HG02970 (cell line): ENCODE data around the gene NPTX2.

Experiments used
- ATAC-seq: cut with Tn5 transposase; IDR thresholded peaks from one replicate; pipeline ENCODE4 v1.9.1; 2021; ENCODE audit warnings: mild to moderate bottlenecking, moderate library complexity, moderate number of reproducible peaks; ENCODE audit not compliant: unreplicated experiment, low FRiP score

NPTX2 gene

GRCh38 chr7:98651760-98652159 is 34.7 kb downstream of the NPTX2 start:
- ATAC-seq, result no peak

GRCh38 chr7:98653601-98654310 is 36.7 kb downstream of the NPTX2 start:
- no peak for ATAC-seq

- ATAC-seq, result no peak
Measured at GRCh38 chr7:98654524-98655272, 37.6 kb downstream of the NPTX2 start.

GRCh38 chr7:98655611-98656010 is 38.5 kb downstream of the NPTX2 start:
- ATAC-seq, result no peak

- ATAC-seq, result no peak
Measured at GRCh38 chr7:98656899-98657298, 39.8 kb downstream of the NPTX2 start.

- ATAC-seq, result no peak
Measured at GRCh38 chr7:98657736-98658135, 40.7 kb downstream of the NPTX2 start.

- no peak for ATAC-seq
Measured at GRCh38 chr7:98659756-98660155, 42.7 kb downstream of the NPTX2 start.

- no peak for ATAC-seq
Measured at GRCh38 chr7:98661607-98662006, 44.5 kb downstream of the NPTX2 start.

GRCh38 chr7:98662289-98662688 is 45.2 kb downstream of the NPTX2 start:
- no peak for ATAC-seq

- ATAC-seq, result no peak
Measured at GRCh38 chr7:98664882-98665281, 47.8 kb downstream of the NPTX2 start.

- ATAC-seq, result no peak
Measured at GRCh38 chr7:98668255-98668654, 51.2 kb downstream of the NPTX2 start.

GRCh38 chr7:98669329-98670000 is 52.4 kb downstream of the NPTX2 start:
- no peak for ATAC-seq

- no peak for ATAC-seq
Measured at GRCh38 chr7:98670186-98670585, 53.1 kb downstream of the NPTX2 start.

GRCh38 chr7:98671733-98672331 is 54.7 kb downstream of the NPTX2 start:
- no peak for ATAC-seq

GRCh38 chr7:98674461-98674860 is 57.4 kb downstream of the NPTX2 start:
- ATAC-seq, result no peak

- no peak for ATAC-seq
Measured at GRCh38 chr7:98674881-98675280, 57.8 kb downstream of the NPTX2 start.

- ATAC-seq, result no peak
Measured at GRCh38 chr7:98678215-98678614, 61.1 kb downstream of the NPTX2 start.
